ENCODE results near the gene OSBPL10.

OSBPL10 gene

GRCh38 chr3:31760654-31761053, 220.4 kb downstream of the OSBPL10 start:
- no peaks in the 10 kb centered on the region for H3F3A ChIP-seq (ENCODE audit: low read depth)
- H4K20me1 ChIP-seq (ENCODE audit: insufficient read depth, low read length, poor library complexity, severe bottlenecking) = no peaks in the 10 kb centered on the region
- no peak overlapping the region for H3K9ac ChIP-seq (ENCODE audit: low read depth, low read length, poor library complexity, severe bottlenecking)
- H2AFZ ChIP-seq (ENCODE audit: low read length) = no peak overlapping the region
- no peak overlapping the region for H3K4me3 ChIP-seq (ENCODE audit: low read length, poor library complexity, severe bottlenecking)
- no peaks in the 10 kb centered on the region for H3K9me3 ChIP-seq (ENCODE audit: insufficient read depth, low read depth, low read length)
- no peaks in the 10 kb centered on the region for H3K36me3 ChIP-seq (ENCODE audit: insufficient read depth, low read length)
- TF ChIP-seq, protein P1, sequence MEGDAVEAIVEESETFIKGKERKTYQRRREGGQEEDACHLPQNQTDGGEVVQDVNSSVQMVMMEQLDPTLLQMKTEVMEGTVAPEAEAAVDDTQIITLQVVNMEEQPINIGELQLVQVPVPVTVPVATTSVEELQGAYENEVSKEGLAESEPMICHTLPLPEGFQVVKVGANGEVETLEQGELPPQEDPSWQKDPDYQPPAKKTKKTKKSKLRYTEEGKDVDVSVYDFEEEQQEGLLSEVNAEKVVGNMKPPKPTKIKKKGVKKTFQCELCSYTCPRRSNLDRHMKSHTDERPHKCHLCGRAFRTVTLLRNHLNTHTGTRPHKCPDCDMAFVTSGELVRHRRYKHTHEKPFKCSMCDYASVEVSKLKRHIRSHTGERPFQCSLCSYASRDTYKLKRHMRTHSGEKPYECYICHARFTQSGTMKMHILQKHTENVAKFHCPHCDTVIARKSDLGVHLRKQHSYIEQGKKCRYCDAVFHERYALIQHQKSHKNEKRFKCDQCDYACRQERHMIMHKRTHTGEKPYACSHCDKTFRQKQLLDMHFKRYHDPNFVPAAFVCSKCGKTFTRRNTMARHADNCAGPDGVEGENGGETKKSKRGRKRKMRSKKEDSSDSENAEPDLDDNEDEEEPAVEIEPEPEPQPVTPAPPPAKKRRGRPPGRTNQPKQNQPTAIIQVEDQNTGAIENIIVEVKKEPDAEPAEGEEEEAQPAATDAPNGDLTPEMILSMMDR (conservative IDR thresholded peaks at IDR 0.05; ENCODE audit: low read length) = no peak
- TF ChIP-seq EZH2phosphoT487 (IDR thresholded peaks at IDR 0.05; ENCODE audit: borderline replicate concordance) = no peak
- H3K79me2 ChIP-seq (ENCODE audit: insufficient read depth, low read length) = no peaks in the 10 kb centered on the region
- H3K4me1 ChIP-seq (ENCODE audit: insufficient read depth, low read length, poor library complexity, severe bottlenecking) = peaks cover 19% of the 10 kb centered on the region
- H3K4me2 ChIP-seq (ENCODE audit: low read depth, low read length, poor library complexity, severe bottlenecking) = no peak overlapping the region
- no peaks in the 10 kb centered on the region for H3K27me3 ChIP-seq (ENCODE audit: insufficient read depth, low read length, poor library complexity, severe bottlenecking)
- H3K9me2 ChIP-seq (replicated peaks; ENCODE audit: low read depth, low read length) = no peaks in the 10 kb centered on the region

DNA sequence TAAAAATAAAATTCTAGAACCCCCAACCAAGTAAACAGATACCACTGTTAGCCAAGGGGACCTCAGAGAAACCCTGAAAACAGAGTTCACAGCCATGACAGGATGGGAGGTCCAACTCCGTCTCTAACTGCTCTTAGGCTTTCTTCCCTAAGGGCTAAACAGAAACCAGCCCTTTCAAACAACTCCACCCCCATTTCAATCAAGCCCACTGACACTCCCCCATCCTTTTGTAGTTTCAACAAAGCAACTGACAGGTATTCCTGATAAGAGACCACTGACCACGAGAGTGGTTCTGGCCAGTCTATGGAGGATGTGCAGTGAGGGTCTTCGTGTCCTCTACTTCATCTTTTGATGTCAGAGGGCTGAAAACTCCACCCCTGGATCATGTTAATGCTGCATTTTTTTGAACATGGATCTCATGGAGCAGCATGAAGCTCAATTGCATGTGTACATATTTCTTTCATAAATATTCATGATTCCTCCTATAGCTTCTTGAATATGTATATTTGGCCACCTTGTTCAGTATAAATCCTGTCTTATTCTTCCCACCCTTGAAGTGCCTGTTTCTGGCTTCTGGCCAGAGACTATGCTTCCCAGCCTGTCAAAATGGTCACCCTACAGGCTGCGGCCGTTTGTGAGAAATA, 222.6 kb downstream of the OSBPL10 start:
- H3K4me3 ChIP-seq (ENCODE audit: low read length, poor library complexity, severe bottlenecking) = no peak overlapping the region
- H3K9me3 ChIP-seq (ENCODE audit: insufficient read depth, low read depth, low read length) = no peaks in the 10 kb centered on the region
- peaks cover 21% of the 10 kb centered on the region for H3K4me1 ChIP-seq (ENCODE audit: insufficient read depth, low read length, poor library complexity, severe bottlenecking)
- H3K9me2 ChIP-seq (replicated peaks; ENCODE audit: low read depth, low read length) = no peaks in the 10 kb centered on the region
- H3F3A ChIP-seq (ENCODE audit: low read depth) = no peaks in the 10 kb centered on the region
- no peaks in the 10 kb centered on the region for H4K20me1 ChIP-seq (ENCODE audit: insufficient read depth, low read length, poor library complexity, severe bottlenecking)
- TF ChIP-seq, protein P1 (conservative IDR thresholded peaks at IDR 0.05; ENCODE audit: low read length) = no peak
- no peak for TF ChIP-seq EZH2phosphoT487 (IDR thresholded peaks at IDR 0.05; ENCODE audit: borderline replicate concordance)
- peak overlapping the region; percentile 42; the same call in 1 of the 2 replicates for H2AFZ ChIP-seq (ENCODE audit: low read length)
- peak overlapping the region; percentile 33 for H3K4me2 ChIP-seq (ENCODE audit: low read depth, low read length, poor library complexity, severe bottlenecking)
- no peak overlapping the region for H3K9ac ChIP-seq (ENCODE audit: low read depth, low read length, poor library complexity, severe bottlenecking)
- H3K36me3 ChIP-seq (ENCODE audit: insufficient read depth, low read length) = no peaks in the 10 kb centered on the region
- no peaks in the 10 kb centered on the region for H3K27me3 ChIP-seq (ENCODE audit: insufficient read depth, low read length, poor library complexity, severe bottlenecking)
- no peaks in the 10 kb centered on the region for H3K79me2 ChIP-seq (ENCODE audit: insufficient read depth, low read length)

GRCh38 chr3:31755926-31756658, 225.0 kb downstream of the OSBPL10 start:
- no peak for TF ChIP-seq EZH2phosphoT487 (IDR thresholded peaks at IDR 0.05; ENCODE audit: borderline replicate concordance)
- TF ChIP-seq, protein P1 (conservative IDR thresholded peaks at IDR 0.05; ENCODE audit: low read length) = no peak
- Histone ChIP-seq H3K27me3 (ENCODE audit: insufficient read depth, low read length, poor library complexity, severe bottlenecking) (no peaks in the 10 kb centered on the region), H4K20me1 (ENCODE audit: insufficient read depth, low read length, poor library complexity, severe bottlenecking) (no peaks in the 10 kb centered on the region), H3K9ac (ENCODE audit: low read depth, low read length, poor library complexity, severe bottlenecking) (no peak overlapping the region), H3F3A (ENCODE audit: low read depth) (no peaks in the 10 kb centered on the region), H3K9me3 (ENCODE audit: insufficient read depth, low read depth, low read length) (no peaks in the 10 kb centered on the region), H2AFZ (ENCODE audit: low read length) (peak overlapping the region; percentile 71), H3K4me2 (ENCODE audit: low read depth, low read length, poor library complexity, severe bottlenecking) (peak overlapping the region; percentile 23), H3K4me3 (ENCODE audit: low read length, poor library complexity, severe bottlenecking) (no peak overlapping the region), H3K36me3 (ENCODE audit: insufficient read depth, low read length) (no peaks in the 10 kb centered on the region), H3K9me2 (replicated peaks; ENCODE audit: low read depth, low read length) (no peaks in the 10 kb centered on the region), H3K4me1 (ENCODE audit: insufficient read depth, low read length, poor library complexity, severe bottlenecking) (peaks cover 21% of the 10 kb centered on the region), H3K79me2 (ENCODE audit: insufficient read depth, low read length) (no peaks in the 10 kb centered on the region)

Data from Loucy (cell line).